Calu3 (cell line): Measurements from ENCODE around the gene SLC16A6. TPM values are rescaled to one million over a fixed set of nuclear protein-coding genes. Genes with fewer than 3 reads are reported as not detected.
"Not testable (repeated sequence)": the region's sequence is repeated elsewhere in the genome, so short reads cannot be mapped to it uniquely, and the experiment has no call there.

Experiments
- BruUV-seq: library from RNA; stranded (reverse); fragments of 400-500 nt; replicated peaks from 2 replicates; lab custom pipeline; 2021; lab: Mats Ljungman, UMichigan
- CTCF ChIA-PET: fragments of 300-600 bp; sonication (Branson Sonifier 250); formaldehyde crosslinking; loops from one replicate; lab custom pipeline; 2022; ENCODE audit warnings: antibody characterized with exemption; lab: Charles Lee
- DNase-seq: peaks from one replicate; pipeline ENCODE4 v3.0.0; 2022
- H3K27ac Mint-ChIP-seq: one replicate; pipeline ENCODE4 v1.8.0; 2022; ENCODE audit warnings: mixed read lengths; ENCODE audit not compliant: unreplicated experiment
- H3K27me3 Mint-ChIP-seq: one replicate; pipeline ENCODE4 v1.8.0; 2022; ENCODE audit warnings: mixed read lengths; ENCODE audit not compliant: unreplicated experiment
- H3K36me3 Mint-ChIP-seq: one replicate; pipeline ENCODE4 v1.8.0; 2022; ENCODE audit warnings: mild to moderate bottlenecking, moderate library complexity, mixed read lengths; ENCODE audit not compliant: insufficient read depth, unreplicated experiment
- H3K4me1 Mint-ChIP-seq: one replicate; pipeline ENCODE4 v1.8.0; 2022; ENCODE audit warnings: mild to moderate bottlenecking, low read depth, mixed read lengths; ENCODE audit not compliant: unreplicated experiment
- H3K4me3 Mint-ChIP-seq: one replicate; pipeline ENCODE4 v1.8.0; 2022; ENCODE audit warnings: mild to moderate bottlenecking, low read depth, moderate library complexity, mixed read lengths; ENCODE audit not compliant: unreplicated experiment
- H3K9me3 Mint-ChIP-seq: one replicate; pipeline ENCODE4 v1.8.0; 2022; ENCODE audit warnings: low read depth, mixed read lengths; ENCODE audit not compliant: unreplicated experiment
- intact Hi-C: fragments of 100-400 bp; cut with micrococcal nuclease; formaldehyde crosslinking; loops from one replicate; pipeline ENCODE4 v1.10.0; 2022; ENCODE audit not compliant: unreplicated experiment
- total RNA-seq: library from RNA; stranded (reverse); gene quantifications from 2 replicates; pipeline ENCODE4 v1.2.3, GENCODE V29; 2022
- TF ChIP-seq, protein P1 (sequence below): fragments of 200-600 bp; IDR thresholded peaks from one replicate; pipeline ENCODE4 v1.8.0; 2022; ENCODE audit warnings: antibody characterized with exemption; ENCODE audit not compliant: unreplicated experiment

SLC16A6 gene
- total RNA-seq, 1 experiment from 2014 or later: 0.19 TPM

DNA sequence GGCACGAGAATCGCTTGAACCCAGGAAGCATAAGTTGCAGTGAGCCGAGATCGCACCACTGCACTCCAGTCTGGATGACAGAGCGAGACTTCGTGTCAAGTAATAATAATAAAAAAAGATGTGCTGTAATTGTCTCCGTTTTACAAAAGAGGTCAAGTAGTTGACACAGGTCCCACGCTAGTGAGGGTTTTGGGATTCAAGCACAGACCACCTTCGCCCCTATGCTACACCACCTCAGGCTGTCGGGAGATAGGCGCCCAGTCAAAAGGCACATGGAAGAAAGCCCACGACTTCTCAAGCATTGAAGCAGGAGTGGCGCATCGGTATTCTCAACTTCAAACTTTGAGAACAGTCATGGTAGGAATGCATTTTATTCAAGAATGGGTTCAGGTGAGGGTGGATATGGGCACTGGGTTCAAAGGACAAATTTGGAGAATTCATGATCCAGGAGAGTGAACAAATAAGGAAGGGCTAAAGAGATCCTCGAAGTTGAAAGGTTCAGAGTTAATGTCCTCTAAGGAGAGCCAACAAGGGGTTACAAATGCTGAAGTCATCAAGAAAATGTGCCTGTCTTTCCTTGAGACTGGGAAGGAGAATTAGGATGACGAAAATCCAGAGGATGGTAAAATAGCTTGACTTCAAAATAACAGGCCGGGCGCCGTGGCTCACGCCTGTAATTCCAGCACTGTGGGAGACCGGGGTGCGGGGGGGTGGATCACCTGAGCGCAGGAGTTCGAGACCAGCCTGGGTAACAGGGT, 44.5 kb downstream of the SLC16A6 start:
- BruUV-seq: TSS peak; percentile 91
- Mint-ChIP-seq H3K27me3 (no peaks in the 10 kb centered on the region), H3K36me3 (peaks cover 26% of the 10 kb centered on the region), H3K9me3 (no peaks in the 10 kb centered on the region), H3K4me3 (peak overlapping the region; percentile 96), H3K27ac (peak overlapping the region; percentile 65), H3K4me1 (peaks cover 6% of the 10 kb centered on the region)
- CTCF ChIA-PET: interaction anchor here (0.6 to 1.4 kb wide), 3 partner anchors 10 to 215 kb away, joined by 3 to 5 read pairs (median 4); no protein-coding TSS in a partner anchor
- TF ChIP-seq, protein P1, sequence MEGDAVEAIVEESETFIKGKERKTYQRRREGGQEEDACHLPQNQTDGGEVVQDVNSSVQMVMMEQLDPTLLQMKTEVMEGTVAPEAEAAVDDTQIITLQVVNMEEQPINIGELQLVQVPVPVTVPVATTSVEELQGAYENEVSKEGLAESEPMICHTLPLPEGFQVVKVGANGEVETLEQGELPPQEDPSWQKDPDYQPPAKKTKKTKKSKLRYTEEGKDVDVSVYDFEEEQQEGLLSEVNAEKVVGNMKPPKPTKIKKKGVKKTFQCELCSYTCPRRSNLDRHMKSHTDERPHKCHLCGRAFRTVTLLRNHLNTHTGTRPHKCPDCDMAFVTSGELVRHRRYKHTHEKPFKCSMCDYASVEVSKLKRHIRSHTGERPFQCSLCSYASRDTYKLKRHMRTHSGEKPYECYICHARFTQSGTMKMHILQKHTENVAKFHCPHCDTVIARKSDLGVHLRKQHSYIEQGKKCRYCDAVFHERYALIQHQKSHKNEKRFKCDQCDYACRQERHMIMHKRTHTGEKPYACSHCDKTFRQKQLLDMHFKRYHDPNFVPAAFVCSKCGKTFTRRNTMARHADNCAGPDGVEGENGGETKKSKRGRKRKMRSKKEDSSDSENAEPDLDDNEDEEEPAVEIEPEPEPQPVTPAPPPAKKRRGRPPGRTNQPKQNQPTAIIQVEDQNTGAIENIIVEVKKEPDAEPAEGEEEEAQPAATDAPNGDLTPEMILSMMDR: no peak
- intact Hi-C loops: no loop called here
- DNase-seq: no peak

DNA sequence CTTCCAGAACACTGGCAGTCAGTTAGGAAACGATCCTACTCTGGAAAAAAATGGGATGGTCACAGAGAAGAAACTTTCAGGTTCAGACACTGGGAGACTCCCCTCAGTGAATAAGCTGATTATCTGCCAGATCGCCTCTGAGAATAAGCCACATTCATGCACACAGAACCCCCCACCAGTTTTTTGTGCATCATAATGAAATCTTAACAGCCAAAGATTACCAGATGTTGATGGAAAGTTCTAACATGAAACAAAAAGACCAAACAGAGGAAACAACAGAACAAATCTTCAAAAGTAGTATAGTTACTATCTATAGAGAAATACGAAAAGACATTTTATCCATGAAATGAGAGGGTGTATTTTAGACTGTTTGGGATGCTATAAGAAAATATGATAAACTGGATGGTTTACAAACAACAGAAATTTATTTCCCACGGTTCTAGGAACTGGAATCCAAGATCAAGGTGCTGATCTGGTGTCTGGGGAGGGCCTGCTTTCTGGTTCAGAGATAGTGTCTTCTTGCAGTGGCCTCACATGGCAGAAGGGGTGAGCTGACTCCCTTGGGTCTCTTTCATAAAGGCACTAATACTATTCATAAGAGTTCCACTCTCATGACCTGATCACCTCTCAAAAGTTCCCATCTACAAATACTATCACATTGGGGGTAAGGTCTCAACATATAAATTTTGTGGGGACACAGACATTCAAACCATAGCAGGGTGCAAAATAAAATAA, 51.1 kb downstream of the SLC16A6 start:
- DNase-seq: no peak
- no peaks in the 10 kb centered on the region for H3K9me3 Mint-ChIP-seq
- intact Hi-C loops: no loop called here
- CTCF ChIA-PET: no interaction called here
- no peaks in the 10 kb centered on the region for H3K36me3 Mint-ChIP-seq
- no peak overlapping the region for H3K27ac Mint-ChIP-seq
- H3K27me3 Mint-ChIP-seq: peaks cover 15% of the 10 kb centered on the region
- no TSS peak for BruUV-seq
- H3K4me1 Mint-ChIP-seq: no peaks in the 10 kb centered on the region
- H3K4me3 Mint-ChIP-seq: no peak overlapping the region
- TF ChIP-seq, protein P1: no peak

DNA sequence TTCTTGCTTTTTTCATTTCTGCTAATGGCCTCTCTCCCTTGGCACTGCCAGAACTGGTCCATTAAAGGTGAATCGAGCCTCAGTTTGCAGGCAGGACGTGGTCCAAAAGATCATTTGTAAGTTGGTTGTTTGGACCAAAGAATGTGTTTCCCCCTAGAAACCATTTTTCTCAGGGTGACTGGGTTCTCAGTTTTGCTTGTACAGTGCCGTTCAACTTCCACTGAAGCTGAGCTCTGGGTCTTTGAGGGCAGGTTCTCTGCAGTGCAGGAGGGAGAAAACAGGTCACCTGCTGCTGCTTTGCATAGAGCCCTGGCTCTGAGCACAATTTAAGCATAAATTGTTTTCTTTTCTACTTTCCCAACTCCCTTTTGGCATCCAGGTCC, 52.1 kb downstream of the SLC16A6 start:
- Mint-ChIP-seq H3K36me3 (no peaks in the 10 kb centered on the region), H3K4me1 (no peaks in the 10 kb centered on the region), H3K4me3 (no peak overlapping the region), H3K27ac (no peak overlapping the region), H3K9me3 (no peaks in the 10 kb centered on the region), H3K27me3 (peaks cover 15% of the 10 kb centered on the region)
- TF ChIP-seq, protein P1: no peak
- intact Hi-C loops: no loop called here
- no TSS peak for BruUV-seq
- CTCF ChIA-PET: no interaction called here
- no peak for DNase-seq

DNA sequence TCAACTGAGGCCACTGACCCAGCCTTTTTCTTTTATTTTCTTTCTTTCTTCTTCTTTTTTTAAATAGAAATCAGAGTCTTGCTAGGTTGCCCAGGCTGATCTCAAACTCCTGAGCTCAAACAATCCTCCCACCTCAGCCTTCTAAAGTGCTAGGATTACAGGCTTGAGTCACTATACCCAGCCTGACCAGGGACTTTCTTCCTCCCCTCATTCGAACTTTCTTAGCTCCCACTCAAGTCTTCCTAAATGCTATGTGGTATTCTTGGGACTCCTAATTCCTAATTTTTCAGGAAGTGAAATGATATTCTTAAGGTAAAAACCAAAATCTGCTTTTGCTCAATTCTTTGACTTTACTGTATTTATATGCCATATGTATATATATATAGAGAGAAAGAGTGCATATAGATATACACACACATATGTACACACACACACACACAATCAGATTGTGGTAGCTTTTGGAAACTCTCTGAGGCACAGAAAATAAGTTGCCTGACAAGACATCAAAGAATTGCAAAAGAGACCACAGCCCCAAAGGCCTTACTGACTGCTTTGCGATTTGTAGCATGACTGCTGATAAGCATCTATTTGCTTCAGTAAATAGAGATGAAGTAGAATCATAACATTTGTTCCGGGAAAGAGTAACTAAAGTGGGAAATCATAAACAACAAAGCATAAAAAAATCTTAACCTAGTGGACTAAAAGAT, 52.6 kb downstream of the SLC16A6 start:
- no peak overlapping the region for H3K27ac Mint-ChIP-seq
- H3K27me3 Mint-ChIP-seq: peaks cover 15% of the 10 kb centered on the region
- DNase-seq: no peak
- CTCF ChIA-PET: no interaction called here
- H3K9me3 Mint-ChIP-seq: no peaks in the 10 kb centered on the region
- intact Hi-C loops: no loop called here
- H3K4me3 Mint-ChIP-seq: no peak overlapping the region
- BruUV-seq: no TSS peak
- TF ChIP-seq, protein P1: no peak
- no peaks in the 10 kb centered on the region for H3K4me1 Mint-ChIP-seq
- no peaks in the 10 kb centered on the region for H3K36me3 Mint-ChIP-seq

DNA sequence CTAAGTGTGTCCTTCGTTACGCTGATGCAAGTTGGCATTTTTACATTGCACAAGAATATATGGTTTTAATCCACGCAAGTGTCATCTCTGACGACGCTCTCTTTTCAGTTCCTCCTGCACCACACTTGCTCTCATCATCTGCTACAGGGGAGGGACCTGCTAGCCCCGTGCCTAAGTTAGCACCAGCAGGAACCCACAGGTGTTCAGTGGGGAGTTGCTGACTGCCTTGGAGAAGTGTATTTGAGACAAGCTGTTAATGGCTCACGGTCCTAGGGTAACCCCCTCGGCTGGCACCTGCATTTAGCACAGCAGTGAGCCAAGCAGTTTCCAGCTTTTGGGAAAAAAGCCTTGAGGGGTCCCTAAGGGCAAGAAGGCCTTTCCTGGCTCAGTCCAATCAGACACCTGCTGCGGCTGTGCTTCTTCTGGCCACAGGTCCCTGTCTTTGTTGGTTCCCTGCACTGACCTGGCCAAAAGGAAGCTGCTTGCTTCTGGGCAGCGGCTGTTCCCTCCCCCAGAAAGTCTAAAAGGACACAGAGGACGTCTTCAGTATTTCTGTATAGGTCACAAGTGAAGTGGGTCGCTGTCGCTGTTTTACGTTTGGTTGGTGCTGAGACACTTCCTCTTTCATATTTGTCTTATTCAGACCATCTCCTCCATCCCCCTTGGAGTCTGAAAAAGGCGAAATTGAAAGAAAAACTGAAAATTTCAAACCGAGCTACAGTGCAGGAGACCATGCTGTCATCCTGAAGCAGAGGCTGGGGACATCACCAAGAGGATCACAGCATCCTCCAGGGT, 53.4 kb downstream of the SLC16A6 start:
- H3K27ac Mint-ChIP-seq, H3K36me3 Mint-ChIP-seq, intact Hi-C loops, DNase-seq, H3K4me3 Mint-ChIP-seq, H3K4me1 Mint-ChIP-seq, BruUV-seq, H3K9me3 Mint-ChIP-seq: not testable (repeated sequence)
- CTCF ChIA-PET: interaction anchor here (1.0 kb wide), 1 partner anchor 10 kb away, joined by 5 read pairs; no protein-coding TSS in a partner anchor
- peaks cover 15% of the 10 kb centered on the region for H3K27me3 Mint-ChIP-seq

DNA sequence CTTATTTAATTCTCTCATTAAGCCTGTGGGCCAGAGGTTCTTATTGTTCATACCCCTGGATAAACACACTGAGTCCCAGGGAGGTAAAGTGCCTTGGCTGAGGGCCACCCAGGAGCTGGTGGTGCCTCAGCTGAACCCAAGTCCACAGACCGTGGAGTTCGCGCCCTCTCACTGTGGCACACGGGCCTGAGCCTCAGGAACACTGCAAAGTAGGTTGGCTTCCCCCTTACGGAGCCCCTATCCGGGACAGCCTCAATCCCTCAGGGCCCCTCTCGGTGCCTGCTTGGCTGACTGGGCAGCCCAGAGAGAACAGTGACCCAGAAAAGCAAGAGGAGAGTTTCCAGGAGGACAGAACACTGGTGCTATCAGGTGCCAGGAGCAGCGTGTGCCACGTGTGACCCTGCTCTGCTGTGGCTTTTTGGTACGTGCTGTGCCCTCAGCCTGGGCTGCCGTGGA, 55.6 kb downstream of the SLC16A6 start:
- H3K27me3 Mint-ChIP-seq: peaks cover 15% of the 10 kb centered on the region
- intact Hi-C loops, CTCF ChIA-PET, H3K4me1 Mint-ChIP-seq, BruUV-seq, DNase-seq, H3K27ac Mint-ChIP-seq, H3K4me3 Mint-ChIP-seq, H3K36me3 Mint-ChIP-seq, H3K9me3 Mint-ChIP-seq: not testable (repeated sequence)
